ENCODE data around the gene ZEB1.
"Not testable (repeated sequence)": the region's sequence is repeated elsewhere in the genome, so short reads cannot be mapped to it uniquely, and the experiment has no call there.

ZEB1 gene

DNA sequence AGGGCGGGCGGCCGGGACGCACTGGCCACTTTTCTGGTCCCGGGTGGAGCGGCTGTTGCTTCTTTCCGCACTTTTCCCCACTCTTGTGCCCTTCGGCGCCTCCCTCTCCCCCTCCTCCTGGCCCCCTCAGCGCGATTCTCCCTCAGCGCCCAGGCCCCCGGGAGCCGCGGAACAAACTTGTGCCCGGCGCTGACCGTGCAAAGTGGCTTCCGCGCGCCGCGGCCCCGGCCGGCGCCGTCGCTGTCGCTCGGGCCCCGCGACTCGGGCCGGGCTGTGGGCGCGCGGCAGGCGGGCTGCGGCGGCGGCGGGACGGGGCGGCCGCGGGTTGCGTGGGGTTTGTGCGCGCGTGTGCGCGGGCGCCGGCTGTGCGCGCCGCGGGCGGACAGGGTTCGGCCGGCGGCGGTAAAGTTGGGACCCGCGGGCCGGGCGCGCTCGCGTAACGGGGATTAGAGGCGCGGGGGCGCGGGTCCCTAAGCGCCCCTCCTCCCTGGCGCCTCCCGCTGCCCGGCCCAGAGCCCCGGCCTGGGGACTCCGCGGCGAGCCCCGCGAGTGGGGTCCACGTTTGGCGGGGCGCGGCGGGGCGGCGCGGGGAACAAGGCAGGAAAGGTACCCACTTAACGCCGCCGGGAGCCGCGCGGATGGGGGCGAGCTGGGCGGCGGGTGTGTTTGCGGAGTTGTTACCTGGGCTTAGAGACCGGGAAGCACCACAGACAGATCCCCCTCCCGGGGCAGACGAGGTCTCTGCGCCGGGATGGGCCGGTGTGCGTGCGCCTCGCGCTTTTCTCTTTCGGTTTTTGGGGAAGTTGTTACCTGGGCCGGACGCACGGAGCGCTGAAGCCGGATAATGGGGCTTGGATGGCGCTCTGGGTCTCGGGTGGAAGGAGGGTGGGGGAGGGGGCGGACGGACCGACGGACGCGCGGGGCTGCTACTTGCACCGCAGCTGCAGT, 860 bp downstream of the ZEB1 start:
- DNase-seq: peak; percentile 30 to 66 (median 56)

- DNase-seq: peak in 4 of 6 experiments; percentile 9 to 54 (median 36)
These were observed 1.7 kb downstream of the ZEB1 start for GRCh38 chr10:31320550-31321211.

GRCh38 chr10:31321396-31321941, 2.5 kb downstream of the ZEB1 start:
- peak; percentile 34 to 83 (median 71) for DNase-seq

DNA sequence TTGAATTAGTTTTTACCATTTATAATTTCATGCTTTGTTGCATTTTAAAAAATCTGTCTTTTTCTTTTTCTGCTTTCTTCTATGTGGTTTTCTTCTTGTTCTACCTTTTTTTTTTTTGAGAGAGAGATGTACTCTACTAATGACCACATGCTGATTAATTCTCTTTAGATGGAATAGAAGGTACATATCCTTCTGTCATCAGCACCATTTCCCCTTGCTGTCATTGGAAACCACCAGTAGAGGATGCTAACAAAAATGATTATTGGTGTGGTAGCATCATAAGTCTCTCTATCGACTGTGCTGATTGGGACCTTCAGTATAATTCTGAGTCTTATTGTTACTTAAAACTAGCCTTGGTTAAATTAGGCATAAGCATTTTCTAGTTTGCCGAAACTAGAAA, 3.6 kb downstream of the ZEB1 start:
- peak in 3 of 6 experiments; percentile 16 to 27 (median 23) for DNase-seq

DNA sequence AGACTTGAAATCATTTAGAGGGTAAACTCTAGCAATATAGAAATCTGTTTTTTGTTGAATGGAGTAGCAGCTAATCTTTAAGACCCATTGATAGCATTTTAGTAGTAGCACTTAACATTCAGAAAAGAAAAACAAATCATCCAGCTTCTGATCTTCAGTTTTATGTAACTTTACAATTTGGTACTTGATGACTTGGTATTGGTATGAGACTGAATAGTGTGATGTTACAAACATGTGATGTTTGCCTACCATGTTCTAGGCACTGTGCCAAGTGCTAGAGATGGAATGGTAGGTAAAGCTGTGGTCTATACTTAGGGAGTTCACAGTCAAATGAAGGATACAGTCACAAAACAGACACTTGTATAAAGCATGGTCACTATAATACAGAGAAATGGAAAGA, 21.3 kb downstream of the ZEB1 start:
- DNase-seq: no peak

DNA sequence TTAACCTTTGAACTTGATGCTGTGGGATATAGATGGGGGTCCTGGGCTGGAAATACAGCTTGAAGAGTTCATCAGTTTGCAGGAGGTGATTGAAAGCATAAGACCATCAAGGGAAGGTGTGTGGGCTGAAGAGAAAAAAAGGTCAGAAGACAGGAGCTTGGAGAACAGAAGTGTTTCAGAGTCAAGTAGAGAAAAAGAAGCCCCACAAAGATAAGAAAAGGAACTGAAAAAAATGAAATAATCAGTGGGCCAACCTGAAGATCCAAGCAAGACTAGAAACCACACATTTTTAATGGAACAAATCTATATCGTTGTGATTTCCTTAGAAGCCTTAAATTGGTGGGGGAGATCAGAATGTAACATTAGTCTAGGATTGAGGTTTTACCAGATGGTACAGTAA, 22.5 kb downstream of the ZEB1 start:
- no peak for DNase-seq

DNA sequence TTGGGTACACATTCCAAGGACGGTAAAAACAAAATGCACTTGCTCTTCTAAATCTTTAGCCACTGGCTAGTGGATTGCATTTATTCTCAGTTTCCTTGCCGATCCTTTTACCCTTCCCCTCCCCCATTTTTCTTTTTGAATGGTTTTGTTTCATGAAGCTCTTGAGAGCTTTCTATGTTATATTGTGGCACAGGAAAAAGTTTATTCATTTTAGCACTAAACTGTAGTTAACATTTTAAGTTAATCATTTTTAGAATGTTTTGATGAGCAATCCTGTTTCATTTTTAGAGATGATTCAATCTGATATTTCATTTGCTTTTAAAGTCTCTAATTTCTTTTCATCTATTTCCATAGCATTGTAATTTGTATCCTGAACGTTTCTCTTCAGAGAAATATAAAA, 24.0 kb downstream of the ZEB1 start:
- no peak for DNase-seq

GRCh38 chr10:31343551-31343950, 24.5 kb downstream of the ZEB1 start:
- no peak for DNase-seq

GRCh38 chr10:31345886-31346285, 26.9 kb downstream of the ZEB1 start:
- DNase-seq: no peak

GRCh38 chr10:31346953-31347352, 27.9 kb downstream of the ZEB1 start:
- no peak for DNase-seq

- no peak for DNase-seq
These were observed 28.7 kb downstream of the ZEB1 start for GRCh38 chr10:31347705-31348104.

GRCh38 chr10:31350891-31351290, 31.9 kb downstream of the ZEB1 start:
- DNase-seq: no peak

- DNase-seq: no peak
These were observed 33.6 kb downstream of the ZEB1 start for GRCh38 chr10:31352436-31353226.

DNA sequence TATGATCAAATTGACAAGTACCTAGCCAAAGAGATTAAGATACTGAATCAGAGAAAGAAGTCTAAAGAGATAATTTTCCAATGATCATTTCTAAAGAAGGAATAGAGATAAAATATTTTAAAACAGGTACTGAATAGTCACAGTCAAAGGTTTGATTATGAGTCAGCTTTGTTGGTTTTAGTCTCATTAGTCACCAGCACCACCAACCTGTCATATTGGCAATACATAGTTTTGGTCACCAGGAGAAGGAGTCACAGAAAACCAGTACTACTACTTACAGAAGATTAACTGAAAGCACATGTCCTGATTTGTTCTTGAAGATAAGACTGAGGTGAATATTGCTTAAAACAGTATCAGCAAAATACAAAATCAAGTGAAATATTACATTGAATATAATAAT, 34.6 kb downstream of the ZEB1 start:
- DNase-seq: peak in 1 of 6 experiments; percentile 3

GRCh38 chr10:31358688-31359330, 39.8 kb downstream of the ZEB1 start:
- no peak for DNase-seq

DNA sequence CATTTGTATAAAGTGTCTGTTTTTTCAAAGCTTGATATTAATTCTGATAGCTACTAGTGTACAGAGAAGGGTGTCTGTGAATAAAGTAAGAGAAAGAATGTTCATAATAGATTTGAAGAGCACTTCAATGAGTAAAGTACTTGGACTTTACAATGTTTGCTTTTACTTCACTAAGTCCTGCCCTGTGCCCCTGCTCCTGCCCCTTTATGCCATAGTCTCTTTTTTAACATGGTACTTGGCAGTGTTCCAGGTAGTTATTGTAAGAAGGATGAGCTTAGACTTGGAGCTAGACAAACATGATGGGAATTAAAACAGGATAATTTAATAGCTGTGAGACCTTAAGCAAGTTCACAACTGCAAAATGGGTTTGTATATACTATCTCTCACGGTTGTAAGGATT, 41.0 kb downstream of the ZEB1 start:
- no peak for DNase-seq

DNA sequence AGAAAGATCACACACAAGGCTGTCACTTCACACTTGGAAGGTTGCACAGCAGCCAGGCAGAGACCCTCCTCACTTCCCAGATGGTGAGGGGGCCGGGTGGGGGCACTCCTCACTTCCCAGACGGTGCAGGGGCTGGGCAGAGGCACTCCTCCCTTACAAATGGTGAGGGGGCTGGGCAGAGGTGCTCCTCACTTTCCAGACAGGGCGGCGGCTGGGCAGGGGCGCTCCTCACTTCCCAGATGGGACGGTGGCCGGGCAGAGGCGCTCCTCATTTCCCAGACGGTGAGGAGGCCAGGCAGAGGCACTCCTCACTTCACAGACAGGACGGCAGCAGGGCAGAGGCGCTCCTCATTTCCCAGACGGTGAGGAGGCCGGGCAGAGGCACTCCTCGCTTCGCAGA, 42.5 kb downstream of the ZEB1 start:
- not testable (repeated sequence) for DNase-seq

DNA sequence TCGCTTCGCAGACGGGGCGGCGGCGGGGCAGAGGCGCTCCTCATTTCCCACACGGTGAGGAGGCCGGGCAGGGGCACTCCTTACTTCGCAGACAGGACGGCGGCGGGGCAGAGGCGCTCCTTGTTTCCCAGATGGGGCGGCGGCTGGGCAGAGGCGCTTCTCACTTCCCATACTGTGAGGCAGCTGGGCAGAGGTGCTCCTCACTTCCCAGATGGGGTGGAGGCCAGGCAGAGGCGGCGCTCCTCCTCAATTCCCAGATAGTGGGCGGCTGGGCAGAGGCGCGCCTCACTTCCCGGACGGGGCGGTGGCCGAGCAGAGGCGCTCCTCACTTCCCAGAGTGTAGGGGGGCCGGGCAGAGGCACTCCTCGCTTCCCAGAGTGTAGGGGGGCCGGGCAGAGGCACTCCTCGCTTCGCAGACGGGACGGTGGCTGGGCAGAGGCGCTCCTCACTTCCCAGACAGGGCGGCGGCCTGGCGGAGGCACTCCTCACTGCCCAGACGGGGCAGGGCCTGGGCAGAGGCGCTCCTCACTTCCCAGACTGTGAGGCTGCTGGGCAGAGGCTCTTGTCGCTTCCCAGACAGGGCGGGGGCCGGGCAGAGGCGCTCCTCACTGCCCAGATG, 43.1 kb downstream of the ZEB1 start:
- DNase-seq: no peak

GRCh38 chr10:31363696-31364095, 44.7 kb downstream of the ZEB1 start:
- DNase-seq: not testable (repeated sequence)

- DNase-seq: not testable (repeated sequence)
These were observed 45.2 kb downstream of the ZEB1 start for GRCh38 chr10:31364238-31364637.

GRCh38 chr10:31366703-31367102, 47.7 kb downstream of the ZEB1 start:
- DNase-seq: no peak

DNA sequence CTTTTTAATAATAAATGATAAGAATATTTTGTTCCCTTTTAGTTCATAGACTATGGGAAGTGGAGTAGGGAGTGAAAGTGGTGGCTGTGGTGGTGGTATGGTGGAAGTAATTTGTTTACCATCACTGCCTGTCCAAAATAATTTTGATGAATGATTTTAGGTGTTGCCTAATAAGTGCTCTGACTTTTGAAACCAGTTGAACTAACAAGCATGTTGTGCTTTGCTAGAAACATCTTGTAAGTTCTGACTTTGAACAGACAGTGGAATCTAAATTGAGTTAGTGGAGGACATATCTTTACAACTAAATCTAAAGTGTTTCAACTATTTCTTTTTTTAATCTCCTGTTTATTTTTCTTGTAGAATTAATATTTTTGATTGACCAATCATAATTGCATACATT, 49.7 kb downstream of the ZEB1 start:
- DNase-seq: no peak
